ENCODE results near the gene FSTL4.

DNA sequence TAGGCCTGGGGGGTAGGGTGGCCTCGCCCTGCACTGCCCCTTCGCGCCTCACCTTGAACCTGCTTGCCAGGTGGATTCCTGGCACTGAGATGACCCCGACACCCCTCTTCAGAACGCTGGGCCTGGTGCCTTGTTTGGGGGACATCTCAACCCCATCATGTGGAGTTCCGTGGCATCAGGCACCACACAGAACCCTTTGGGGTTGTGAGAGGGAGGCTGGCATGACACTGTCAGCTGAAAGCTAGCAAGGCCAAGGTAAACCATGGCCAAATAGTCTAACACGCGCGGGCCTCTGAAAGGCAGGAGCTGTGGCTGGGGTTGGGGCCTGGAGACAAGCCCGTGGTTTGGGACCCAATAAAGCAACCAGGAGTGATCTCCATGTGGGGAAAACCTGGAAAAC, 163.2 kb downstream of the FSTL4 start:
- TF ChIP-seq, protein P1, sequence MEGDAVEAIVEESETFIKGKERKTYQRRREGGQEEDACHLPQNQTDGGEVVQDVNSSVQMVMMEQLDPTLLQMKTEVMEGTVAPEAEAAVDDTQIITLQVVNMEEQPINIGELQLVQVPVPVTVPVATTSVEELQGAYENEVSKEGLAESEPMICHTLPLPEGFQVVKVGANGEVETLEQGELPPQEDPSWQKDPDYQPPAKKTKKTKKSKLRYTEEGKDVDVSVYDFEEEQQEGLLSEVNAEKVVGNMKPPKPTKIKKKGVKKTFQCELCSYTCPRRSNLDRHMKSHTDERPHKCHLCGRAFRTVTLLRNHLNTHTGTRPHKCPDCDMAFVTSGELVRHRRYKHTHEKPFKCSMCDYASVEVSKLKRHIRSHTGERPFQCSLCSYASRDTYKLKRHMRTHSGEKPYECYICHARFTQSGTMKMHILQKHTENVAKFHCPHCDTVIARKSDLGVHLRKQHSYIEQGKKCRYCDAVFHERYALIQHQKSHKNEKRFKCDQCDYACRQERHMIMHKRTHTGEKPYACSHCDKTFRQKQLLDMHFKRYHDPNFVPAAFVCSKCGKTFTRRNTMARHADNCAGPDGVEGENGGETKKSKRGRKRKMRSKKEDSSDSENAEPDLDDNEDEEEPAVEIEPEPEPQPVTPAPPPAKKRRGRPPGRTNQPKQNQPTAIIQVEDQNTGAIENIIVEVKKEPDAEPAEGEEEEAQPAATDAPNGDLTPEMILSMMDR (IDR thresholded peaks at IDR 0.05): no peak
- TF ChIP-seq, protein P2, sequence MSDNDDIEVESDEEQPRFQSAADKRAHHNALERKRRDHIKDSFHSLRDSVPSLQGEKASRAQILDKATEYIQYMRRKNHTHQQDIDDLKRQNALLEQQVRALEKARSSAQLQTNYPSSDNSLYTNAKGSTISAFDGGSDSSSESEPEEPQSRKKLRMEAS (IDR thresholded peaks at IDR 0.05; ENCODE audit: low read depth): no peak
- no peak for TF ChIP-seq RAD21 (IDR thresholded peaks at IDR 0.05; ENCODE audit: low read length)
- TF ChIP-seq, protein P3, sequence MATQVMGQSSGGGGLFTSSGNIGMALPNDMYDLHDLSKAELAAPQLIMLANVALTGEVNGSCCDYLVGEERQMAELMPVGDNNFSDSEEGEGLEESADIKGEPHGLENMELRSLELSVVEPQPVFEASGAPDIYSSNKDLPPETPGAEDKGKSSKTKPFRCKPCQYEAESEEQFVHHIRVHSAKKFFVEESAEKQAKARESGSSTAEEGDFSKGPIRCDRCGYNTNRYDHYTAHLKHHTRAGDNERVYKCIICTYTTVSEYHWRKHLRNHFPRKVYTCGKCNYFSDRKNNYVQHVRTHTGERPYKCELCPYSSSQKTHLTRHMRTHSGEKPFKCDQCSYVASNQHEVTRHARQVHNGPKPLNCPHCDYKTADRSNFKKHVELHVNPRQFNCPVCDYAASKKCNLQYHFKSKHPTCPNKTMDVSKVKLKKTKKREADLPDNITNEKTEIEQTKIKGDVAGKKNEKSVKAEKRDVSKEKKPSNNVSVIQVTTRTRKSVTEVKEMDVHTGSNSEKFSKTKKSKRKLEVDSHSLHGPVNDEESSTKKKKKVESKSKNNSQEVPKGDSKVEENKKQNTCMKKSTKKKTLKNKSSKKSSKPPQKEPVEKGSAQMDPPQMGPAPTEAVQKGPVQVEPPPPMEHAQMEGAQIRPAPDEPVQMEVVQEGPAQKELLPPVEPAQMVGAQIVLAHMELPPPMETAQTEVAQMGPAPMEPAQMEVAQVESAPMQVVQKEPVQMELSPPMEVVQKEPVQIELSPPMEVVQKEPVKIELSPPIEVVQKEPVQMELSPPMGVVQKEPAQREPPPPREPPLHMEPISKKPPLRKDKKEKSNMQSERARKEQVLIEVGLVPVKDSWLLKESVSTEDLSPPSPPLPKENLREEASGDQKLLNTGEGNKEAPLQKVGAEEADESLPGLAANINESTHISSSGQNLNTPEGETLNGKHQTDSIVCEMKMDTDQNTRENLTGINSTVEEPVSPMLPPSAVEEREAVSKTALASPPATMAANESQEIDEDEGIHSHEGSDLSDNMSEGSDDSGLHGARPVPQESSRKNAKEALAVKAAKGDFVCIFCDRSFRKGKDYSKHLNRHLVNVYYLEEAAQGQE (IDR thresholded peaks at IDR 0.05; ENCODE audit: low read depth, low read length): no peak
- no peak for TF ChIP-seq RCOR1 (IDR thresholded peaks at IDR 0.05; ENCODE audit: low read length)
- no peak for TF ChIP-seq GABPA (IDR thresholded peaks at IDR 0.05; ENCODE audit: low read depth)
- no peak for TF ChIP-seq TCF12 (IDR thresholded peaks at IDR 0.05)
- no peak for TF ChIP-seq FOXM1 (IDR thresholded peaks at IDR 0.05; ENCODE audit: low read depth)
- TF ChIP-seq SIN3A (IDR thresholded peaks at IDR 0.05; ENCODE audit: borderline replicate concordance, low read depth, low read length): no peak
- TF ChIP-seq GATA2 (CRISPR knock-in tag; IDR thresholded peaks at IDR 0.05): no peak
- no peak for TF ChIP-seq MXI1 (IDR thresholded peaks at IDR 0.05; ENCODE audit: low read depth, low read length)
- TF ChIP-seq SMC3 (IDR thresholded peaks at IDR 0.05; ENCODE audit: low read depth, low read length): no peak
- no peak for TF ChIP-seq ELF1 (IDR thresholded peaks at IDR 0.05)

All from SK-N-SH (cell line).